GM12878 (cell line): ENCODE results near the gene JADE2. TPM values are rescaled to one million over a fixed set of nuclear protein-coding genes. Genes with fewer than 3 reads are reported as not detected.

Experiments used
- CBX5 ChIP-seq: sonication (generic); IDR thresholded peaks from 2 replicates; pipeline ENCODE4 v1.6.1; 2016; ENCODE audit warnings: low read depth, moderate library complexity, mild to moderate bottlenecking, inconsistent platforms
- EED ChIP-seq: sonication (generic); IDR thresholded peaks from 2 replicates; pipeline ENCODE4 v1.6.1; 2016; ENCODE audit warnings: antibody characterized with exemption, low read depth
- EP300 ChIP-seq, 2 experiments: fragments of 150-350 bp in 1 of 2; IDR thresholded peaks; 2 replicates each; pipeline ENCODE4 v1.6.1; 2011 to 2012; ENCODE audit warnings: low read depth in 2 of 2, low read length in 2 of 2, borderline replicate concordance in 1 of 2, improper control_type of control experiment in 1 of 2, inconsistent platforms in 1 of 2; ENCODE audit not compliant: control insufficient read depth in 1 of 2
- ESRRA ChIP-seq: IDR thresholded peaks from 2 replicates; pipeline ENCODE4 v1.6.1; 2012; ENCODE audit warnings: mild to moderate bottlenecking, low read length, improper control_type of control experiment
- FOS ChIP-seq: IDR thresholded peaks from 3 replicates; pipeline ENCODE4 v1.6.1; 2011; ENCODE audit warnings: borderline replicate concordance; ENCODE audit not compliant: insufficient read length; ENCODE audit errors: extremely low read depth
- FOXK2 ChIP-seq: fragments of 450-650 bp; IDR thresholded peaks from 2 replicates; pipeline ENCODE4 v1.6.1; 2017; ENCODE audit warnings: mild to moderate bottlenecking, moderate library complexity
- HDGF ChIP-seq: fragments of 450-650 bp; IDR thresholded peaks from 2 replicates; pipeline ENCODE4 v1.6.1; 2016; ENCODE audit warnings: antibody characterized with exemption
- KAT2A ChIP-seq: conservative IDR thresholded peaks from 2 replicates; pipeline ENCODE4 v1.6.1; 2011; ENCODE audit warnings: low read depth, low read length; ENCODE audit not compliant: control insufficient read depth
- MXI1 ChIP-seq: fragments of 150-350 bp; IDR thresholded peaks from 2 replicates; pipeline ENCODE4 v1.6.1; 2011; ENCODE audit warnings: low read depth, mild to moderate bottlenecking, inconsistent platforms, low read length, improper control_type of control experiment
- MYC ChIP-seq: IDR thresholded peaks from 2 replicates; pipeline ENCODE4 v1.6.1; 2011; ENCODE audit warnings: mild to moderate bottlenecking, low read length, moderate library complexity, inconsistent platforms; ENCODE audit not compliant: insufficient read depth, insufficient replicate concordance, insufficient read length, severe bottlenecking
- PML ChIP-seq: IDR thresholded peaks from 2 replicates; pipeline ENCODE4 v1.6.1; 2012; ENCODE audit warnings: low read length, inconsistent platforms
- POLR2AphosphoS2 ChIP-seq: IDR thresholded peaks from 2 replicates; pipeline ENCODE4 v1.6.1; 2011; ENCODE audit warnings: low read depth, mild to moderate bottlenecking, low read length, improper control_type of control experiment, moderate library complexity
- SMAD5 ChIP-seq: IDR thresholded peaks from 2 replicates; pipeline ENCODE4 v1.6.1; 2016; ENCODE audit warnings: antibody characterized with exemption, low read depth
- SMC3 ChIP-seq: IDR thresholded peaks from 2 replicates; pipeline ENCODE4 v1.6.1; 2011; ENCODE audit warnings: low read length, improper control_type of control experiment, borderline replicate concordance
- SRF ChIP-seq, 2 experiments: IDR thresholded peaks; 2 replicates each; pipeline ENCODE4 v1.6.1; 2011; ENCODE audit warnings: low read depth in 2 of 2, low read length in 2 of 2, mild to moderate bottlenecking in 1 of 2, moderate library complexity in 1 of 2
- SUPT20H ChIP-seq: IDR thresholded peaks from 2 replicates; pipeline ENCODE4 v1.6.1; 2011; ENCODE audit warnings: low read depth, mild to moderate bottlenecking, low read length, moderate library complexity, borderline replicate concordance; ENCODE audit not compliant: control insufficient read depth
- TAF1 ChIP-seq: IDR thresholded peaks from 2 replicates; pipeline ENCODE4 v1.6.1; 2011; ENCODE audit warnings: mild to moderate bottlenecking, low read depth, low read length, borderline replicate concordance
- TBL1XR1 ChIP-seq: IDR thresholded peaks from 2 replicates; pipeline ENCODE4 v1.6.1; 2012; ENCODE audit warnings: low read depth, low read length, improper control_type of control experiment
- YBX1 ChIP-seq: fragments of 450-650 bp; IDR thresholded peaks from 2 replicates; pipeline ENCODE4 v1.6.1; 2016; ENCODE audit warnings: antibody characterized with exemption
- ZNF274 ChIP-seq: IDR thresholded peaks from one replicate; pipeline ENCODE4 v1.8.0; 2011; ENCODE audit not compliant: insufficient read length, insufficient read depth
- ZNF622 ChIP-seq: fragments of 450-650 bp; IDR thresholded peaks from 2 replicates; pipeline ENCODE4 v1.6.1; 2017; ENCODE audit warnings: mild to moderate bottlenecking, inconsistent platforms
- polyA plus RNA-seq, 11 experiments: library from polyadenylated mRNA; depleted of rRNA in 4 of 11; unstranded in 6 of 11; stranded (reverse) in 5 of 11; fragments of >200 nt; fragmentation: Nextera tagmentation in 4 of 11; fragmentation: Illumina TruSeq in 1 of 11; extraction: Ambion mirVana in 4 of 11; extraction: Trizol in 1 of 11; gene quantifications; 1 replicate in 1 of 11; 2 replicates in 10 of 11; pipeline versions ENCODE4 v1.2.1 to v1.2.3, GENCODE V29; 2011 to 2016; ENCODE audit warnings: inconsistent platforms in 2 of 11, missing spikeins in 2 of 11, low read depth in 1 of 11
- total RNA-seq, 4 experiments: library from RNA; depleted of rRNA in 3 of 4; stranded (reverse); fragments of >200 nt in 3 of 4; fragmentation: Illumina TruSeq in 1 of 4; extraction: Trizol in 1 of 4; gene quantifications; 2 replicates each; pipeline versions ENCODE4 v1.2.1 to v1.2.3, GENCODE V29; 2013 to 2021
- TF ChIP-seq, protein P1 (sequence below): fragments of 450-650 bp; formaldehyde crosslinking; IDR thresholded peaks from 2 replicates; pipeline ENCODE4 v1.4.0; 2022; ENCODE audit warnings: mild to moderate bottlenecking, moderate library complexity
- TF ChIP-seq, protein P2 (sequence below): fragments of 450-650 bp; IDR thresholded peaks from 2 replicates; pipeline ENCODE4 v1.6.1; 2016; ENCODE audit warnings: mild to moderate bottlenecking, moderate library complexity, borderline replicate concordance

Gene JADE2
- total and polyA plus RNA-seq, 10 of the 15 experiments (the other 5 are each of a cell fraction or from before 2014, with no cell fraction given): 1.5 to 67.0 (median 22.4) TPM

DNA sequence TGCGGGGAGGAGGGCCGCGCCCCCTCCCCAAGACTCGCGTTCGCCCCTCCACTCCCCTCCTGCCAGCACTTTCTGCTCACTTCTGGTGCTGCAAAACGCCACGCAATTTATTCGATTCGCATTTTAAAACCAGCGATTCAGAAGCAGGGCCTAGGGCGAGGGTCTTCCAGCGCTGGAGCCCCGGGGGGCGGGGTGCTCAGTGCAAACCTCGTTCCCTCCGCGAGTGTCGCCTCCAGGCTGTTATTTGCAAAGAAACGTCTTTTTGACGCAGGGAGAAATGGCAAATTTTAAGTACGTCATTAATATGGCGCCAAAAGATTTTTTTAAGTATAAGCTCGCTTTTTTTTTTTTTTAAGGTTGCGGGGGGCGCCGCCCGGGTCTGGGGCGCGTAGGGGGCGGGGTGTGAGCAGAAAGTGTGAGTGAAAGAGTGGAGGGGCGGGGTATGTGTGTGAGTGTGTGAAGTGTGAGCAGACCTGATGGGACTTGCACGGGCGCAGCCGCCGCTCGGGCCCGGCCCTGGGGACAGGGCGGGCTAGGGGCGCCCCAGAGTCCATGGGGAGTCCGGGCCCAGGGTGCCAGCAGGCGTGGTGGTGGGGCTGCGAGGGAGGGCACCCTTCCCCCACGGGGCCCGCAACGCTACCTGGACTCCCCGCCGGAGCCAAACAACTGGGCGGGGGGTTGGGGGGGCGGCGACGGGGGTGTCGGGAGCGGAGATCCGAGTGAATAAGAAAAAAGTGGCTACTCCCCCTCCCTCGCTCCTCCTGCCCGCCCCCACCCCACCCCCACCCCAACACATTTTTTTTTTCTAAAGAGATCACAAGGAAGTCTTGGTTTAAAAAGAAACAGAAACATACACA lies at the start of gene JADE2 (continued):
- TF ChIP-seq FOXK2 (no peak), PML (peak; percentile 44; the same call in 1 of the 2 replicates), SMC3 (no peak), ESRRA (no peak; the same call in 1 of the 2 replicates), TBL1XR1 (no peak), YBX1 (no peak), EED (no peak), FOS (no peak), HDGF (no peak), MXI1 (peak; percentile 44; the same call in 1 of the 2 replicates), CBX5 (no peak), TAF1 (peak; percentile 14; the same call in 1 of the 2 replicates), MYC (peak; percentile 6), EP300 (IDR thresholded peaks at IDR 0.05; ENCODE audit: borderline replicate concordance in 1 of 2, control insufficient read depth in 1 of 2, low read depth in 2 of 2, low read length in 2 of 2) (no peak), KAT2A (no peak), ZNF274 (no peak), ZNF622 (no peak), SMAD5 (no peak), POLR2AphosphoS2 (no peak; the same call in 1 of the 2 replicates), SUPT20H (no peak), SRF (IDR thresholded peaks at IDR 0.05; ENCODE audit: low read depth in 2 of 2, low read length in 2 of 2) (no peak)
- TF ChIP-seq, protein P1, sequence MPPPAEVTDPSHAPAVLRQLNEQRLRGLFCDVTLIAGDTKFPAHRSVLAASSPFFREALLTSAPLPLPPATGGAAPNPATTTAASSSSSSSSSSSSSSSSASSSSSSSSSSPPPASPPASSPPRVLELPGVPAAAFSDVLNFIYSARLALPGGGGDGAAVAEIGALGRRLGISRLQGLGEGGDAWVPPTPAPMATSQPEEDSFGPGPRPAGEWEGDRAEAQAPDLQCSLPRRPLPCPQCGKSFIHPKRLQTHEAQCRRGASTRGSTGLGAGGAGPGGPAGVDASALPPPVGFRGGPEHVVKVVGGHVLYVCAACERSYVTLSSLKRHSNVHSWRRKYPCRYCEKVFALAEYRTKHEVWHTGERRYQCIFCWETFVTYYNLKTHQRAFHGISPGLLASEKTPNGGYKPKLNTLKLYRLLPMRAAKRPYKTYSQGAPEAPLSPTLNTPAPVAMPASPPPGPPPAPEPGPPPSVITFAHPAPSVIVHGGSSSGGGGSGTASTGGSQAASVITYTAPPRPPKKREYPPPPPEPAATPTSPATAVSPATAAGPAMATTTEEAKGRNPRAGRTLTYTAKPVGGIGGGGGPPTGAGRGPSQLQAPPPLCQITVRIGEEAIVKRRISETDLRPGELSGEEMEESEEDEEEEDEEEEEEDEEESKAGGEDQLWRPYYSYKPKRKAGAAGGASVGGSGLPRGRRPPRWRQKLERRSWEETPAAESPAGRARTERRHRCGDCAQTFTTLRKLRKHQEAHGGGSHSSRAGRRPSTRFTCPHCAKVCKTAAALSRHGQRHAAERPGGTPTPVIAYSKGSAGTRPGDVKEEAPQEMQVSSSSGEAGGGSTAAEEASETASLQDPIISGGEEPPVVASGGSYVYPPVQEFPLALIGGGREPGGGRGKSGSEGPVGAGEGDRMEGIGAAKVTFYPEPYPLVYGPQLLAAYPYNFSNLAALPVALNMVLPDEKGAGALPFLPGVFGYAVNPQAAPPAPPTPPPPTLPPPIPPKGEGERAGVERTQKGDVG: no peak
- TF ChIP-seq, protein P2, sequence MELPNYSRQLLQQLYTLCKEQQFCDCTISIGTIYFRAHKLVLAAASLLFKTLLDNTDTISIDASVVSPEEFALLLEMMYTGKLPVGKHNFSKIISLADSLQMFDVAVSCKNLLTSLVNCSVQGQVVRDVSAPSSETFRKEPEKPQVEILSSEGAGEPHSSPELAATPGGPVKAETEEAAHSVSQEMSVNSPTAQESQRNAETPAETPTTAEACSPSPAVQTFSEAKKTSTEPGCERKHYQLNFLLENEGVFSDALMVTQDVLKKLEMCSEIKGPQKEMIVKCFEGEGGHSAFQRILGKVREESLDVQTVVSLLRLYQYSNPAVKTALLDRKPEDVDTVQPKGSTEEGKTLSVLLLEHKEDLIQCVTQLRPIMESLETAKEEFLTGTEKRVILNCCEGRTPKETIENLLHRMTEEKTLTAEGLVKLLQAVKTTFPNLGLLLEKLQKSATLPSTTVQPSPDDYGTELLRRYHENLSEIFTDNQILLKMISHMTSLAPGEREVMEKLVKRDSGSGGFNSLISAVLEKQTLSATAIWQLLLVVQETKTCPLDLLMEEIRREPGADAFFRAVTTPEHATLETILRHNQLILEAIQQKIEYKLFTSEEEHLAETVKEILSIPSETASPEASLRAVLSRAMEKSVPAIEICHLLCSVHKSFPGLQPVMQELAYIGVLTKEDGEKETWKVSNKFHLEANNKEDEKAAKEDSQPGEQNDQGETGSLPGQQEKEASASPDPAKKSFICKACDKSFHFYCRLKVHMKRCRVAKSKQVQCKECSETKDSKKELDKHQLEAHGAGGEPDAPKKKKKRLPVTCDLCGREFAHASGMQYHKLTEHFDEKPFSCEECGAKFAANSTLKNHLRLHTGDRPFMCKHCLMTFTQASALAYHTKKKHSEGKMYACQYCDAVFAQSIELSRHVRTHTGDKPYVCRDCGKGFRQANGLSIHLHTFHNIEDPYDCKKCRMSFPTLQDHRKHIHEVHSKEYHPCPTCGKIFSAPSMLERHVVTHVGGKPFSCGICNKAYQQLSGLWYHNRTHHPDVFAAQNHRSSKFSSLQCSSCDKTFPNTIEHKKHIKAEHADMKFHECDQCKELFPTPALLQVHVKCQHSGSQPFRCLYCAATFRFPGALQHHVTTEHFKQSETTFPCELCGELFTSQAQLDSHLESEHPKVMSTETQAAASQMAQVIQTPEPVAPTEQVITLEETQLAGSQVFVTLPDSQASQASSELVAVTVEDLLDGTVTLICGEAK: no peak; the same call in 1 of the 2 replicates
